Pericardium fibroblast (primary cell): Measurements from ENCODE around the gene CCDC74B. TPM values are rescaled to one million over a fixed set of nuclear protein-coding genes. Genes with fewer than 3 reads are reported as not detected.

Source experiments
- total RNA-seq: library from RNA; depleted of rRNA; stranded (reverse); fragments of >200 nt; gene quantifications from 2 replicates; pipeline ENCODE4 v1.2.3, GENCODE V29; 2015

Gene CCDC74B
- total RNA-seq: 2.0 and 28.4 TPM in 2 replicates

GRCh38 chr2:130145006-130145414, at the start of gene CCDC74B:
CCDC74B (minus strand) TSS chr2:130145112; CDS start chr2:130144996, 116 bp downstream.

DNA sequence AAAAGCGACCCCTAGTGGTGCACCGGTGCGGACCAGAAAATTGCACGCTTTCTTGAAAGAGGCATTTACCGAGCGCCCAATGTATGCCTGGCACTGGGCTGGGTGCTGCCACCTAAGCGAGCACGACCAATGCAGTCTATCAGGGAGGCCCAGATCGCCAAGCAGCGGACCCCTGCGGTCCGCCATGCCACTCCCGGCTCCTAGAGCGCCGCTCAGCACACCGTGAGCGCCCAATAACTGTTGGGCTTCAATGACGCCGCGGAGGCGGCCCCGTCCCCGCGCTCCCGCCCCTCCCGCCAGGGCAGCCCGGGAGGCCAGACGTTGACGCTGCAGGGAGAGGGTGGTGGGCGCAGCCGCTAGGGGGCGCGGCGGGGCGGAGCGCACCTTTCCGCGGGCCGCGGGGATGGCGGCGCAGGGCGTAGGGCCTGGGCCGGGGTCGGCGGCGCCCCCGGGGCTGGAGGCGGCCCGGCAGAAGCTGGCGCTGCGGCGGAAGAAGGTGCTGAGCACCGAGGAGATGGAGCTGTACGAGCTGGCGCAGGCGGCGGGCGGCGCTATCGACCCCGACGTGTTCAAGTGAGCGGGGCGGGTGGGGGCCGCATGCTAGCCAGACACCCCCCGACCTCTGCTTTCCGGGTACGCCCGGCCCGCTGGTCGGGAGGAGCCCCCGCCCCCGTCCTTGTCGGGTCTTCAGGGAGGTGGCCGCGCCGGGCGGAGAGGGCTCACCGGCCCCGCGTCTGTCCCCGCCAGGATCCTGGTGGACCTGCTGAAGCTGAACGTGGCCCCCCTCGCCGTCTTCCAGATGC, 37.2 kb upstream of the CCDC74B start, which contains the start of gene MZT2B:
Gene MZT2B, plus strand, starts transcription at position 383 of the 803 bp plus-strand sequence. Its CDS starts 21 bp downstream, at position 404.

GRCh38 chr2:130181325-130181879, 36.5 kb upstream of the CCDC74B start, which contains the start of gene SMPD4:
SMPD4 (minus strand) TSS chr2:130181602; CDS start chr2:130176592, 5,010 bp downstream.

GRCh38 chr2:130129120-130129829, 15.6 kb downstream of the CCDC74B start, which contains the start of gene POTEF:
POTEF (minus strand) TSS chr2:130129222; CDS start chr2:130120515, 8,707 bp downstream.

Other genes with a start within 250 kb of the CCDC74B start
- not detected in 2 replicates for gene RAB6C, start 165.4 kb downstream of the CCDC74B start, total RNA-seq
- not detected in 2 replicates for gene POTEF, start 15.9 kb downstream of the CCDC74B start, total RNA-seq
- 29.9 and 39.4 TPM in 2 replicates for gene SMPD4, start 36.5 kb upstream of the CCDC74B start, total RNA-seq
- gene MZT2B, start 37.1 kb upstream of the CCDC74B start, total RNA-seq: 256 and 275 TPM in 2 replicates
- not detected in 2 replicates for gene TUBA3E, start 53.3 kb upstream of the CCDC74B start, total RNA-seq
- gene IMP4, start 197.8 kb upstream of the CCDC74B start, total RNA-seq: 71.8 and 94.4 TPM in 2 replicates
- gene PTPN18, start 210.9 kb upstream of the CCDC74B start, total RNA-seq: 20.0 and 21.7 TPM in 2 replicates